D341Med (cell line): Measurements from ENCODE around the gene MAP3K2.

Experiments
- DNase-seq: peaks from one replicate; pipeline ENCODE4 v3.0.0; 2012; ENCODE audit warnings: low spot score

MAP3K2 gene

DNA sequence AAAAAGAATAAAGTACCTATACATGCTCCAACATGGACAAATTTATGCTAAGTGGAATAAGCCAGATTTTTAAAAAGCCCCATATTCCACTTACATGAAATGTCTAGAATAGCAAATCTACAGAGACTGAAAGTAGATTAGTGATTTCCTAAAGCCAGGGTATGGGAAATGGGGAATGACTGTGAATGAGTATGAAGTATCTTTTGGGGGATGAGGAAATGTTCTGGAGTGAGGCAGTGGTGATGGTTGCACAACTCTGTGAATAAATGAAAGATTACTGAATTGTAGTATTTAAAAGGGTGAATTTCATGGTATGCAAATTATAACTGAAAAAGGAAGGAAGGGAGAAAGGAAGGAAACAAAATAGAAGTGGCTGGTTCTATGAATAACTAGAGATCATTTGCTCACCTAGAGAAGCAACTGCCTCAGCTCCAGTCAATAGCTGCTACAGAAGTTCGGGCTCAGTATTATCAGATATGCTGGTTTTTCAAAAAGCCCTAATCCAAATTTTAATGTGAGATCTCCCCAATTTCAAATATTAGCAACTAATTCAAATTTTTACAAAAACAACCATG, 39.3 kb downstream of the MAP3K2 start:
- DNase-seq = no peak

- no peak for DNase-seq
These were observed 39.9 kb downstream of the MAP3K2 start for GRCh38 chr2:127347734-127348392.

- no peak for DNase-seq
These were observed 40.8 kb downstream of the MAP3K2 start for GRCh38 chr2:127347015-127347414.

DNA sequence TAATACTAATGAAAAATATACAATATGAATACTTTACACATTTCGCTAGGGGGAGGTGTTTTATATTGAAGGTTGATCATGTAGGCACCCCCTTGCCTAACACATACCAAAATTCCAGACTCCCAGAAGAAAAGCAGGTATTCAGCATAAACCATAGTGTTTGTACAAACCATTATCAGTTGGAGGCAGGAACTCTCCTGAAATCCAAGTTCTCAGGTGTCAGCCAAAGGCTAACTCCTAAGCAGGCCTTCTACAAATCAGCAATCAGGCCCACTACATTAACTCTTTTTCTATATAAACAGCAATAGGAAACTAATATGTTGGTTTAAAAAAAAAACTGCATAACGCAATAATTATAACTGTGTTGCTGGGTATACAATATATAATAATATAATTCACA, 44.5 kb downstream of the MAP3K2 start:
- no peak for DNase-seq

DNA sequence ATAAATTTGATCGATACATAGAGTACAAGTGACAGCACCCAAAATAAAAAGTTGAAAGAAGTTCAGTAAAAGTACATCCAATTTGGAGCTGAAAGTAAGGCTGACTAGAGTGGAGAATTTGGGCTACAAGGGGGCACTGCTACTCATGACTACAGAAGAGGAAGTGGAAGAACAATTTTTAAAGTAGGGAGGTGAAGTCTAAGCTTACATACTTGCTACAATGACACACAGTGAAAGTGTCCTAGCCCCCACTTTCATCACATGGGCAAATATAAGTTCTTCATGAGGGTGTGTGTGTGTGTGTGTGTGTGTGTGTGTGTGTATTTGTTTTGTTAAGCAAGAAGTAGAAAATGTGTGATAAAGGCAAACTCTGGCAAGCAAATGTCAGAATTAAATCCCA, 45.7 kb downstream of the MAP3K2 start:
- no peak for DNase-seq

DNA sequence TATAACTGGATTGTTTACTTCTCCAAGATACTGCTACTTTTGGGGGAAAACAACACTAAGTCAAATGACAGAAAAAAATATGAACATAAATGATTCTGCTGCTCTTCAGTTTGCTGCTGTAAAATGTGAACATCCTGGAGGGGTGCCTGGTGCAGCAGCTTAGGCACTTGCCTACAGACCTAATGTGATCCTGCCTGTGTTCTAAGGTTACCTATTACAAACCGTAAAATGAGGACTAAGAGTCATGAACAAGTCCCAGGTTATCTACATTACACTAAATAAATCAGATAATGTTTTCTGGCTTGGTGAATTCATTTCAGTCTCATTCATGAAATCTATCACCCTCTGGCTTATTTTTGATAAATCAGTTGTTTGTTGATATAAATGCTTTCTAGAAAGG, 55.4 kb downstream of the MAP3K2 start:
- no peak for DNase-seq

DNA sequence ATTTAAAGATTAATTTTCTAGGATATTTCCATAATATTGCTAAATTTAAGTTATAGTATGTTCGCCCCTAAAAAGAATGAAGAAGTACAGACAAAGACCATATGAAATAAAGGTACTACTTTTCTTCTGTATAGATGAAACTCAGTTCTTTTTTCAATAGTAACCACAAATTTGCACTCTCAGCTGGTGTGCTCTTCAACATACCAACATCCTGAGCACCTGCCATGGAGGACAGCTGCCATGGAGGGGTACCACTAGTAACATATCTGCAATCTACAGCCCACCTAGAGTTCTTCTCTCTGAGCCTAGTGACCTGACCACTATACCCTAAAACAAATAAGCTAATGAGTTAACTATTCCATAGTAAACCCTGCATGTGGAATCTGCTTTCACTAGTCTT, 57.0 kb downstream of the MAP3K2 start:
- no peak for DNase-seq

DNA sequence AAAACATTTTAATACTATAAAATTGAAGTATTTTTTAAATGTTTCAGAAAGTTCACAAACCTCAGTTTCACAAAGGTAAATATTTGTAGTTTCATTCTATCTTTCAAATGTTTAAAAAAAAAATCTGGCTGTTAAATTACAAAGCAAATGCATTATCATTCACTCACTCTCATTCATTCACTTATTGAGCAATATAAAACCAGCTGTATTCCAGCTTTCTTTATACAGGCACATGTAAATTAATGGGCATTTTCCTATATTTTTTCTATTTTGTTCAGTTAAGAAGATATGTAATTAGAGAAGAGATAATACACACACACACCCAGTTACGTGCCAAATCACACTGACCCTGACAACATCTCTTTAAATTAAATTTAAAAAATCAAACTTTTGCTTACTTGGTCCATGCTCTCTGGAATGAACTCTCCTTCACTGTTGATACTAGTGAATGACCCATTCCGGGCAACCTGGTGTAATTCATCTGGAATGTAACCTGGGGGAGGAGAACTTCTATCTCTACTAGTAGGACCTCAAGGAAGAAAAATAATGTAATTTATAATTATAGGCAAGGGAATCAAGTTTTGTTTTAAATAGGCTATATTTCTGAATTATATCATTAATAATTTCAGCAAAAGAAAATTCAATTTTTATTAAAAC, 61.4 kb downstream of the MAP3K2 start:
- DNase-seq = no peak

- DNase-seq = peak; percentile 29
These were observed 63.1 kb downstream of the MAP3K2 start for GRCh38 chr2:127324635-127325034.

- no peak for DNase-seq
These were observed 66.5 kb downstream of the MAP3K2 start for GRCh38 chr2:127321303-127321702.

GRCh38 chr2:127320586-127321275, 67.0 kb downstream of the MAP3K2 start:
- no peak for DNase-seq

GRCh38 chr2:127320067-127320466, 67.7 kb downstream of the MAP3K2 start:
- DNase-seq = no peak

- no peak for DNase-seq
These were observed 73.4 kb downstream of the MAP3K2 start for GRCh38 chr2:127314193-127314988.

- no peak for DNase-seq
These were observed 74.4 kb downstream of the MAP3K2 start for GRCh38 chr2:127313406-127313805.

DNA sequence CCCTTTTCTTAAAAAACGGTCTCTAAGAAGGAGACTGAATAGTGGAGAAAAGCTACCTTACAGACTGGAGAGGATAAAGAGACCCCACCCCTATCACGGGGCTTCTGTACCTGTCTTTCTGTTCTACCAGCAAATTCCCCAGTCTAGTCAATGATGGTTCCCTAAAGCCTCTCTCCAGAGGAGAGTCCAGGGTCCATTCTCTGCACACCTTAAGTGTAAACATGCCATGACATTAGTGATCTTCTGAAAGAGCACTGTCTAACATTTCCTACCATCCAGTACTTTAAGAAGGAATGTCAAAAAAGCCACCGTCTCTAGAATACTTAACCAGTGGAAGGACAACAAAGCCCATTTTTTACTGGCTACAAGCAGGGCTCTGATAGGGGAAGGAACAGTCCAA, 76.8 kb downstream of the MAP3K2 start:
- DNase-seq = no peak

DNA sequence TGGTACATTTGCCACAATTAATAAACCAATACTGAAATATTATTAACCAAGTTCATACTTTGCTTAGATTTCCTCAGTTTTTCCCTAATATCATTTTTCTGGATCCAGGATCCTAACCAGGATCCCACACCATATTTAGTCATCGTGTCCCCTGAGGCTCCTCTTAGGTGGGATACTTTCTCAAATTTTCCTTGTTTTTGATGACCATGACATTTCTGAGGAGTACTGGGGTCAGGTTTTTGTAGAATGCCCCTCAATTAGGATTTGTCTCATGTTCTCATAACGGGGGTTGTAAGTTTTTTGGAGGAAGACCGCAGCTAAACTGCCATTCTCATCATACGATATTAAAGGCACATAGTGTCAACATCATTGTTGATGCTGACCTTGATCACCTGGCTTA, 78.3 kb downstream of the MAP3K2 start:
- DNase-seq = no peak

GRCh38 chr2:127308586-127309138, 79.1 kb downstream of the MAP3K2 start:
- DNase-seq = no peak

DNA sequence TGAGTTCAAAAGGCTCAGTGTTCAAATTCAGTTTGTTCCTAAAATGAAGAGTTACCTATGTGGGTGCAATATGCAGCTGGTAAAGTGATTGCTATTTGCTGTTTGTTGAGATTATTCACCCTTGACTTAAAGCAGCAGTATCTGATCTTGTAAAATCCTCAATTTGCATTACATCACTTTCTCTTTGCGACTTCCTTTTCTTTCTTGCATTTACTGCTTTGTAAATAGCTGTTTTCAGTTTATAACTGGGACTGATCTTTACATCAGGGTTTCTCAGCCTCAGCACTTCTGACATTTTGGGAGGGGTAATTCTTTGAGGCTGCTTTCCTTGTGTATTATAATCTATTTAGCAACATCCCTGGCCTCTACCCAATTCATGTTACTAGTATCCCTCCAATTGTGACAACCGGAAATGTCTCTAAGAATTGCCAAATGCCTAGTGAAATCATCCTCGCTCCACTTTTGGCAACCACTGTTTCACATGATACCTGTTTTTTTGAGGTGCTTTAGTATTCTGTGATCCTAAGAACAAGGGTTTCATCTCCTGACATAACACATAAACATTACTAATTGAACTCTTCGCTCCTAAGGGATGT, 81.7 kb downstream of the MAP3K2 start:
- DNase-seq = no peak

DNA sequence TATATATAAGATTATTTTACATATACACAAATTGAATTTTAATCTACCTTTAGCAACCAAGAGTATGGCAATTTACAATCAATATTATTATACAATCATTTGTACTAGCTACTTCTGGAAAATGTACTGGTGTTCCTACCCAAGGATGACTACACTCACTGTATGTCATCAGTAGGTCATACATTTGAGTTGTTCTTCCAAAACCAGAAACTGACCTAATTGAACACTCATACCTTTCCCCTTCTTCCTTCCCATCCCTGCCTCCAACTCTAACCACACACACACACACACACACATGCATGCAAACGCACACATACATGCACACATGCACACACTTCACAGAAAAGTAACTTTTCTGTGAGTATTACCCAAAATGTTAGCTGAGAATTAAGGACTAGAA, 85.6 kb downstream of the MAP3K2 start:
- no peak for DNase-seq

- DNase-seq = peak; percentile 93
These were observed 93.8 kb downstream of the MAP3K2 start, which contains the start of gene ERCC3 for GRCh38 chr2:127293748-127294562. Gene ERCC3 (minus strand): TSS chr2:127294144. CDS start chr2:127294081, 63 bp downstream.

GRCh38 chr2:127293386-127293747, 94.4 kb downstream of the MAP3K2 start:
- DNase-seq = peak; percentile 38
